GM19043 (cell line): ENCODE data around the gene CERS1.

Experiments used
- ATAC-seq: cut with Tn5 transposase; IDR thresholded peaks from one replicate; pipeline ENCODE4 v1.9.1; 2021; ENCODE audit warnings: low read depth; ENCODE audit not compliant: unreplicated experiment

The CERS1 gene

GRCh38 chr19:18876865-18877264, 19.1 kb downstream of the CERS1 start:
- ATAC-seq: no peak

GRCh38 chr19:18875726-18876125, 20.2 kb downstream of the CERS1 start:
- no peak for ATAC-seq

- ATAC-seq: no peak
Observed at GRCh38 chr19:18871543-18871942, 24.4 kb downstream of the CERS1 start.

GRCh38 chr19:18870531-18871172, 25.3 kb downstream of the CERS1 start:
- no peak for ATAC-seq

- ATAC-seq: no peak
Observed at GRCh38 chr19:18869781-18870530, 26.0 kb downstream of the CERS1 start.

GRCh38 chr19:18869023-18869618, 26.8 kb downstream of the CERS1 start:
- ATAC-seq: no peak

GRCh38 chr19:18868380-18869022, 27.5 kb downstream of the CERS1 start:
- no peak for ATAC-seq

- no peak for ATAC-seq
Observed at GRCh38 chr19:18867751-18868150, 28.2 kb downstream of the CERS1 start.

- no peak for ATAC-seq
Observed at GRCh38 chr19:18867199-18867598, 28.8 kb downstream of the CERS1 start.

- no peak for ATAC-seq
Observed at GRCh38 chr19:18866800-18867123, 29.2 kb downstream of the CERS1 start.

GRCh38 chr19:18865973-18866799, 29.8 kb downstream of the CERS1 start:
- no peak for ATAC-seq

GRCh38 chr19:18865106-18865972, 30.6 kb downstream of the CERS1 start:
- no peak for ATAC-seq

- no peak for ATAC-seq
Observed at GRCh38 chr19:18863843-18864362, 32.1 kb downstream of the CERS1 start.

GRCh38 chr19:18862976-18863842, 32.7 kb downstream of the CERS1 start:
- no peak for ATAC-seq

GRCh38 chr19:18861917-18862316, 34.0 kb downstream of the CERS1 start:
- no peak for ATAC-seq

- no peak for ATAC-seq
Observed at GRCh38 chr19:18861235-18861634, 34.7 kb downstream of the CERS1 start.

GRCh38 chr19:18860725-18861124, 35.2 kb downstream of the CERS1 start:
- no peak for ATAC-seq

- no peak for ATAC-seq
Observed at GRCh38 chr19:18860302-18860700, 35.7 kb downstream of the CERS1 start.
